Activated CD4-positive, alpha-beta T cell treated with anti-CD3 and anti-CD28 coated beads, Interleukin-2, amount 50 U/mL, for 16 hours (primary cell): ENCODE measurements around the gene CNOT4.

ENCODE experiments used
- DNase-seq: peaks from one replicate; pipeline ENCODE4 v3.0.0-alpha.2; 2020

CNOT4 gene

DNA sequence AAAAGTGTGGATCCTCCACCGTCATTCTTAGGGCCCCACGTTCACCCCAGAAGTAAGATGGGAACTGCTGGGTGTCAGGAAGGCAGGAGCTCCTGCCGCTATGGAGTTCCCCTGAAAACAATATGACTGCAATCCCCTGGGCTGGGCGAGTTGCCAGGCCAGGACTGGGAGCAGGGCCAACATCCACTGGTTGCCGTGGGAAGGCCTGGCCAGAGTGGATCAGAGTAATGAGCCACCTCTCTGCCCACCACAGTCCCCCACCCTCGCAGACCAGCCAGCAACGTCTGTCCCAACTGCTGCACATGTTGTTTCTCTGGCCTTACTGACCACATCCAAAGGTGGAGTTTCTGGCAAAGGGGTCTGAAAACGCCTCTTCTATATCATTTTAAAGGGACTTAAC, 189.6 kb downstream of the CNOT4 start:
- DNase-seq = no peak

- no peak for DNase-seq
These were observed 192.1 kb downstream of the CNOT4 start for GRCh38 chr7:135317676-135318325.

- DNase-seq = no peak
These were observed 193.1 kb downstream of the CNOT4 start for GRCh38 chr7:135316648-135317313.

DNA sequence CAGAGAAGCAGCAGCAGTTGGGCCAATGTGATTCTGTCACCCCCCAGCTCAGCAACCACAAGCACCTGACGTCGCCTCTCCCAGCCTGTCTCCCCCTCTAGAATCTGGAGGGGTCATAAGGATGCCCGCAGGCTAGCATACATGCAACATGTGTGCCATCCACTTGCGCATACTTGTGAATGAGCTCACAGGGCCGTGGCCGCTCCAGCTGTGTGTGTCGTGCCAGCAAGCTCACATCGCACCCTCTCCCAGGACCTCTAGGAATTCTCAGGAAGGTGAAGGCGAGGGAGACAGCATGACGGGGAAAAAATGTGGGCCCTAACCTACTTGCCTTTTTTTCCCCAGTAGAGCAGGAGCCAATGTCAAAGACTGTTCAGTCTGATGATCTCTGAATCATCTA, 195.9 kb downstream of the CNOT4 start:
- DNase-seq = no peak
